Liver (tissue), 9 donors: ENCODE results near the gene DIP2C. TPM values are rescaled to one million over a fixed set of nuclear protein-coding genes. Genes with fewer than 3 reads are reported as not detected.

ENCODE experiments used
- DNase-seq: peaks from one replicate; pipeline ENCODE4 v3.0.0-alpha.2; 2017; ENCODE audit warnings: low spot score
- H3K27ac ChIP-seq, 2 donors: one replicate each; pipeline ENCODE4 v1.7.0; 2013; ENCODE audit warnings: inconsistent platforms in 2 of 2, low read length in 2 of 2, control low read depth in 1 of 2, low read depth in 1 of 2, mild to moderate bottlenecking in 1 of 2
- H3K27me3 ChIP-seq, 4 donors: one replicate each; pipeline versions ENCODE4 v1.6.1 to v1.7.0; 2013; ENCODE audit warnings: low read length in 3 of 4, inconsistent platforms in 1 of 4, mild to moderate bottlenecking in 1 of 4, moderate library complexity in 1 of 4; ENCODE audit not compliant: control insufficient read depth in 4 of 4, insufficient read depth in 4 of 4
- H3K36me3 ChIP-seq, 4 donors: one replicate each; pipeline versions ENCODE4 v1.6.1 to v1.7.0; 2013; ENCODE audit warnings: low read length in 3 of 4, mild to moderate bottlenecking in 3 of 4, low read depth in 1 of 4, moderate library complexity in 1 of 4; ENCODE audit not compliant: control insufficient read depth in 4 of 4, insufficient read depth in 3 of 4
- H3K4me1 ChIP-seq, 4 donors: one replicate each; pipeline versions ENCODE4 v1.6.1 to v1.7.0; 2013; ENCODE audit warnings: low read length in 3 of 4, mild to moderate bottlenecking in 3 of 4, moderate library complexity in 1 of 4; ENCODE audit not compliant: control insufficient read depth in 4 of 4, insufficient read depth in 4 of 4
- H3K4me3 ChIP-seq, 3 donors: one replicate each; pipeline versions ENCODE4 v1.6.1 to v1.7.0; 2013; ENCODE audit warnings: low read length in 3 of 3, control low read depth in 1 of 3, low read depth in 1 of 3, mild to moderate bottlenecking in 1 of 3
- H3K9ac ChIP-seq, 2 donors: one replicate each; pipeline ENCODE4 v1.7.0; 2013; ENCODE audit warnings: low read length in 2 of 2, mild to moderate bottlenecking in 2 of 2, moderate library complexity in 2 of 2, control low read depth in 1 of 2, low read depth in 1 of 2
- H3K9me3 ChIP-seq, 4 donors: one replicate each; pipeline versions ENCODE4 v1.6.1 to v1.7.0; 2013; ENCODE audit warnings: low read length in 3 of 4; ENCODE audit not compliant: control insufficient read depth in 4 of 4
- ATF3 ChIP-seq: IDR thresholded peaks from 2 replicates; pipeline ENCODE4 v1.6.1; 2016; ENCODE audit warnings: antibody characterized with exemption
- CTCF ChIP-seq: fragments of 150-350 bp; IDR thresholded peaks from 2 replicates; pipeline ENCODE4 v1.5.1; 2017; ENCODE audit warnings: improper control_type of control experiment, low read depth, low read length; ENCODE audit not compliant: missing input control
- EGR1 ChIP-seq, 2 donors: IDR thresholded peaks; 2 replicates each; pipeline ENCODE4 v1.6.1; 2016 to 2018; ENCODE audit warnings: antibody characterized with exemption in 2 of 2, low read depth in 2 of 2
- FOXA1 ChIP-seq: IDR thresholded peaks from 2 replicates; pipeline ENCODE4 v1.6.1; 2016; ENCODE audit warnings: antibody characterized with exemption
- FOXA2 ChIP-seq: IDR thresholded peaks from 2 replicates; pipeline ENCODE4 v1.6.1; 2016; ENCODE audit warnings: antibody characterized with exemption
- GABPA ChIP-seq, 2 donors: IDR thresholded peaks in 1 of 2; conservative IDR thresholded peaks in 1 of 2; 2 replicates each; pipeline ENCODE4 v1.6.1; 2016; ENCODE audit warnings: antibody characterized with exemption in 2 of 2, mild to moderate bottlenecking in 1 of 2, moderate library complexity in 1 of 2
- HNF4A ChIP-seq, 2 donors: conservative IDR thresholded peaks; 2 replicates each; pipeline ENCODE4 v1.6.1; 2016; ENCODE audit warnings: antibody characterized with exemption in 2 of 2, mild to moderate bottlenecking in 2 of 2
- HNF4G ChIP-seq: IDR thresholded peaks from 2 replicates; pipeline ENCODE4 v1.6.1; 2016; ENCODE audit warnings: antibody characterized with exemption
- JUND ChIP-seq, 2 donors: IDR thresholded peaks; 2 replicates each; pipeline ENCODE4 v1.6.1; 2016; ENCODE audit warnings: antibody characterized with exemption in 2 of 2
- NR2F2 ChIP-seq: IDR thresholded peaks from 2 replicates; pipeline ENCODE4 v1.6.1; 2016; ENCODE audit warnings: antibody characterized with exemption
- RAD21 ChIP-seq, 2 donors: IDR thresholded peaks; 2 replicates each; pipeline ENCODE4 v1.6.1; 2016; ENCODE audit warnings: antibody characterized with exemption in 2 of 2, mild to moderate bottlenecking in 2 of 2
- RXRA ChIP-seq, 2 donors: IDR thresholded peaks; 2 replicates each; pipeline ENCODE4 v1.6.1; 2017 to 2018; ENCODE audit warnings: antibody characterized with exemption in 2 of 2, mild to moderate bottlenecking in 1 of 2
- SP1 ChIP-seq: IDR thresholded peaks from 2 replicates; pipeline ENCODE4 v1.6.1; 2018; ENCODE audit warnings: antibody characterized with exemption, mild to moderate bottlenecking
- TAF1 ChIP-seq: conservative IDR thresholded peaks from 2 replicates; pipeline ENCODE4 v1.6.1; 2016; ENCODE audit warnings: antibody characterized with exemption, mild to moderate bottlenecking
- YY1 ChIP-seq: IDR thresholded peaks from 2 replicates; pipeline ENCODE4 v1.6.1; 2016; ENCODE audit warnings: antibody characterized with exemption, mild to moderate bottlenecking
- WGBS: extraction: QIAGEN DNeasy Blood & Tissue Kit; methylation state at CpG from one replicate; pipeline ENCODE4 v1.1.7; 2013; 5-methylcytosine and 5-hydroxymethylcytosine counted together
- polyA plus RNA-seq, 2 donors: library from polyadenylated mRNA; stranded (reverse) in 1 of 2; unstranded in 1 of 2; fragments of 200-250 nt in 1 of 2; fragments of >200 nt in 1 of 2; fragmentation: Nextera tagmentation in 1 of 2; extraction: Ambion mirVana in 1 of 2; gene quantifications; one replicate each; pipeline versions ENCODE4 v1.2.1 to v1.2.3, GENCODE V29; 2013 to 2015
- total RNA-seq, 2 donors: library from RNA; depleted of rRNA; stranded (reverse); fragments of >200 nt; gene quantifications; one replicate each; pipeline ENCODE4 v1.2.3, GENCODE V29; 2014
- TF ChIP-seq, protein P1 (sequence below): IDR thresholded peaks from 2 replicates; pipeline ENCODE4 v1.6.1; 2016; ENCODE audit warnings: antibody characterized with exemption, mild to moderate bottlenecking
- TF ChIP-seq, protein P2 (sequence below): IDR thresholded peaks from 2 replicates; pipeline ENCODE4 v1.6.1; 2016; ENCODE audit warnings: antibody characterized with exemption
- TF ChIP-seq, protein P3 (sequence below): IDR thresholded peaks from 2 replicates; pipeline ENCODE4 v1.6.1; 2016; ENCODE audit warnings: antibody characterized with exemption
- donor health status: healthy.
- donor health status: healthy.
- donor health status: healthy.
- donor health status: healthy.
- donor health status: healthy.

The DIP2C gene
- total and polyA plus RNA-seq, 4 donors, result 4.2 to 12.2 (median 5.7) TPM

DNA sequence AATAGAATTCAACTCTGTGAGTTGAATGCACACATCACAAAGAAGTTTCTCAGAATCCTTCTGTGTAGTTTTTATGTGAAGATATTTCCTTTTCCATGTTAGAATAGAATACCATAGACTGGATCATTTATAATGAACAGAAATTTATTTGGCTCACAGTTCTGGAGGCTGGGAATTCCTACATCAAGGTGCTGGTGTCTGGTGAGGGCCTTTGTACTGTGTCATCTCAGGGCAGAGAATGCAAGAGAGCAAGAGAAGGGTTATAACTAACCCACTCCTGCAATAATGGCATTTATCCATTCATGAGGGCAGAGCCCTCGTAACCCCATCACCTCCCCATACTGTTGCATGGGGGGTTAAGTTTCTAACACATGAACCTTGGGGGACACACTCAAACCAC lies 18.4 kb upstream of the DIP2C start:
- no peak overlapping the region for H3K27ac ChIP-seq
- no peaks in the 10 kb centered on the region for H3K9me3 ChIP-seq
- H3K4me1 ChIP-seq, result no peaks in the 10 kb centered on the region
- WGBS, result 95% methylated on average over 1 of the region's 1 CpG
- no peak overlapping the region for H3K9ac ChIP-seq
- no peak overlapping the region for H3K4me3 ChIP-seq
- no peaks in the 10 kb centered on the region for H3K27me3 ChIP-seq
- no peaks in the 10 kb centered on the region for H3K36me3 ChIP-seq
- TF ChIP-seq ATF3, result no peak
- no peak for TF ChIP-seq FOXA1
- TF ChIP-seq, protein P1, sequence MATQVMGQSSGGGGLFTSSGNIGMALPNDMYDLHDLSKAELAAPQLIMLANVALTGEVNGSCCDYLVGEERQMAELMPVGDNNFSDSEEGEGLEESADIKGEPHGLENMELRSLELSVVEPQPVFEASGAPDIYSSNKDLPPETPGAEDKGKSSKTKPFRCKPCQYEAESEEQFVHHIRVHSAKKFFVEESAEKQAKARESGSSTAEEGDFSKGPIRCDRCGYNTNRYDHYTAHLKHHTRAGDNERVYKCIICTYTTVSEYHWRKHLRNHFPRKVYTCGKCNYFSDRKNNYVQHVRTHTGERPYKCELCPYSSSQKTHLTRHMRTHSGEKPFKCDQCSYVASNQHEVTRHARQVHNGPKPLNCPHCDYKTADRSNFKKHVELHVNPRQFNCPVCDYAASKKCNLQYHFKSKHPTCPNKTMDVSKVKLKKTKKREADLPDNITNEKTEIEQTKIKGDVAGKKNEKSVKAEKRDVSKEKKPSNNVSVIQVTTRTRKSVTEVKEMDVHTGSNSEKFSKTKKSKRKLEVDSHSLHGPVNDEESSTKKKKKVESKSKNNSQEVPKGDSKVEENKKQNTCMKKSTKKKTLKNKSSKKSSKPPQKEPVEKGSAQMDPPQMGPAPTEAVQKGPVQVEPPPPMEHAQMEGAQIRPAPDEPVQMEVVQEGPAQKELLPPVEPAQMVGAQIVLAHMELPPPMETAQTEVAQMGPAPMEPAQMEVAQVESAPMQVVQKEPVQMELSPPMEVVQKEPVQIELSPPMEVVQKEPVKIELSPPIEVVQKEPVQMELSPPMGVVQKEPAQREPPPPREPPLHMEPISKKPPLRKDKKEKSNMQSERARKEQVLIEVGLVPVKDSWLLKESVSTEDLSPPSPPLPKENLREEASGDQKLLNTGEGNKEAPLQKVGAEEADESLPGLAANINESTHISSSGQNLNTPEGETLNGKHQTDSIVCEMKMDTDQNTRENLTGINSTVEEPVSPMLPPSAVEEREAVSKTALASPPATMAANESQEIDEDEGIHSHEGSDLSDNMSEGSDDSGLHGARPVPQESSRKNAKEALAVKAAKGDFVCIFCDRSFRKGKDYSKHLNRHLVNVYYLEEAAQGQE, result no peak
- TF ChIP-seq, protein P2, sequence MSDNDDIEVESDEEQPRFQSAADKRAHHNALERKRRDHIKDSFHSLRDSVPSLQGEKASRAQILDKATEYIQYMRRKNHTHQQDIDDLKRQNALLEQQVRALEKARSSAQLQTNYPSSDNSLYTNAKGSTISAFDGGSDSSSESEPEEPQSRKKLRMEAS, result no peak
- no peak for TF ChIP-seq RXRA (IDR thresholded peaks at IDR 0.05)
- TF ChIP-seq, protein P3, sequence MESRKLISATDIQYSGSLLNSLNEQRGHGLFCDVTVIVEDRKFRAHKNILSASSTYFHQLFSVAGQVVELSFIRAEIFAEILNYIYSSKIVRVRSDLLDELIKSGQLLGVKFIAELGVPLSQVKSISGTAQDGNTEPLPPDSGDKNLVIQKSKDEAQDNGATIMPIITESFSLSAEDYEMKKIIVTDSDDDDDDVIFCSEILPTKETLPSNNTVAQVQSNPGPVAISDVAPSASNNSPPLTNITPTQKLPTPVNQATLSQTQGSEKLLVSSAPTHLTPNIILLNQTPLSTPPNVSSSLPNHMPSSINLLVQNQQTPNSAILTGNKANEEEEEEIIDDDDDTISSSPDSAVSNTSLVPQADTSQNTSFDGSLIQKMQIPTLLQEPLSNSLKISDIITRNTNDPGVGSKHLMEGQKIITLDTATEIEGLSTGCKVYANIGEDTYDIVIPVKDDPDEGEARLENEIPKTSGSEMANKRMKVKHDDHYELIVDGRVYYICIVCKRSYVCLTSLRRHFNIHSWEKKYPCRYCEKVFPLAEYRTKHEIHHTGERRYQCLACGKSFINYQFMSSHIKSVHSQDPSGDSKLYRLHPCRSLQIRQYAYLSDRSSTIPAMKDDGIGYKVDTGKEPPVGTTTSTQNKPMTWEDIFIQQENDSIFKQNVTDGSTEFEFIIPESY, result no peak
- no peak for TF ChIP-seq JUND (IDR thresholded peaks at IDR 0.05)
- no peak for TF ChIP-seq YY1
- TF ChIP-seq HNF4G, result no peak
- DNase-seq, result no peak

- Histone ChIP-seq H3K27ac (no peak overlapping the region), H3K4me3 (no peak overlapping the region), H3K36me3 (no peaks in the 10 kb centered on the region), H3K9ac (no peak overlapping the region), H3K9me3 (no peaks in the 10 kb centered on the region), H3K27me3 (no peaks in the 10 kb centered on the region), H3K4me1 (no peaks in the 10 kb centered on the region)
- 81% methylated on average over 1 of the region's 1 CpG for WGBS
- DNase-seq, result no peak
- TF ChIP-seq, protein P1, result no peak
- TF ChIP-seq RAD21 (IDR thresholded peaks at IDR 0.05) (no peak), FOXA2 (no peak), GABPA (IDR thresholded peaks at IDR 0.05 in 1 of 2, conservative IDR thresholded peaks at IDR 0.05 in 1 of 2) (no peak), RXRA (IDR thresholded peaks at IDR 0.05) (no peak), FOXA1 (no peak), SP1 (no peak), HNF4A (conservative IDR thresholded peaks at IDR 0.05) (no peak), NR2F2 (no peak), YY1 (no peak), HNF4G (no peak), CTCF (no peak), TAF1 (no peak), ATF3 (no peak), EGR1 (IDR thresholded peaks at IDR 0.05; ENCODE audit: low read depth in 2 of 2) (no peak)
- TF ChIP-seq, protein P2, result no peak
- TF ChIP-seq, protein P3, result no peak
Measured at GRCh38 chr10:707456-707855, 18.0 kb upstream of the DIP2C start.
